HK-2 (cell line): ENCODE data around the gene INPP4A.

ENCODE experiments used
- DNase-seq: peaks from one replicate; pipeline ENCODE4 v3.0.0-alpha.2; 2018; ENCODE audit not compliant: unreplicated experiment

The INPP4A gene

DNA sequence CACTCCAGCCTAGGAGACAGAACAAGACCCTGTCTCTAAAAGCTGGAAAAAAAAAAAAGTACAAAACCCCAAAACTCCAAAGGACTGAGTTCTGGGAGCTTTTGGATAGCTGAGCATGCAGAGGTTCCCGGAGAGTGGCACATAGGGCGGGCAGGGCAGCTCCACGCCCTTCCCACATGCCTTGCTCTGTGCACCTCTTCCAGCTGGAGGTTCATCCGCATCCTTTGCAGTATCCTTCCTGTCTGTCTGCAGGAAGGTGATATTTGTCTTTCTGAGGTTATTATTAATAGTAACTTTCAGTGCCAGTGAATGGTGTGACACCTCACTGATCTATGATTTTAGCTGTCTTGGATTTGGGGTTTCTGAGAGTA, 70.2 kb downstream of the INPP4A start:
- no peak for DNase-seq

- no peak for DNase-seq
These were observed 70.8 kb downstream of the INPP4A start for GRCh38 chr2:98515250-98515991.

DNA sequence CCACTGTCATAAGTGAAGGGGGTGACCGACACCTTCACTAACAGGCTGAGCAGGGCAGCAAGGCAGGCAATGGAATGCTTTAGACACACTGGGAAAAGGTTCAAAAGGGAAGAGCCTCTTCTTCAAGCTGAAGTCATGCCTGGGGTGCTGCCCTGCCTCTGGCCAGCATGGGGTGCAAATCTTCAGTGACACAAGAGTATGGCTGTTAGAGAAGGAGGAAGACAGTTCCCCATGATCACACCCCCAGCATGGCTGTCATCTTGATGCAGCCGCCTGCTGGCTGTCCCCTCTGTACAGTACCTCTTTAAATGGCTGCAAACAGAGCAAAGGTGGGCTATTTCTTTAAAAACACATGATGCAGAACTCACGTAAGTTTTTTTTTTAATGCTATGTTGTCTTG, 71.9 kb downstream of the INPP4A start:
- DNase-seq = no peak

- no peak for DNase-seq
These were observed 73.0 kb downstream of the INPP4A start for GRCh38 chr2:98517636-98518035.

GRCh38 chr2:98518101-98518500, 73.4 kb downstream of the INPP4A start:
- DNase-seq = no peak

- no peak for DNase-seq
These were observed 74.5 kb downstream of the INPP4A start for GRCh38 chr2:98519156-98519555.

DNA sequence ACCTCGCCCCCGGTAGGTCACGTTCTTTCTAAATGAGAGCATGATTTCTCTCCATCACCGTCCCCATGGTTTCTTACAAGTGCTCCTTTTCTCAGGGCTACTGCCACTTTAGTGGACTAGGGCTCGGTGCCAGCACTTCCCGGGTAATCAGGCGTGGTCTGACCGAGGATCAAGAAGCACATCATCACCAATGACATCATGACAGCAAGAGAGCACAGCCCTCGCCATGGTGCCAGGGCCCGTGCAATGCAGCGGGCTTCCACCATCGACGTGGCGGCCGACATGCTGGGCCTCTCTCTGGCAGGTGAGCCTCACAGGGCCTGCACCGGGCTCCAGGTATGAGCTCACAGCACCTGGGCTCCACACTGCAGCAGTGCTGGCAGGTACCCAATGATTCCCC, 75.2 kb downstream of the INPP4A start:
- DNase-seq = no peak

DNA sequence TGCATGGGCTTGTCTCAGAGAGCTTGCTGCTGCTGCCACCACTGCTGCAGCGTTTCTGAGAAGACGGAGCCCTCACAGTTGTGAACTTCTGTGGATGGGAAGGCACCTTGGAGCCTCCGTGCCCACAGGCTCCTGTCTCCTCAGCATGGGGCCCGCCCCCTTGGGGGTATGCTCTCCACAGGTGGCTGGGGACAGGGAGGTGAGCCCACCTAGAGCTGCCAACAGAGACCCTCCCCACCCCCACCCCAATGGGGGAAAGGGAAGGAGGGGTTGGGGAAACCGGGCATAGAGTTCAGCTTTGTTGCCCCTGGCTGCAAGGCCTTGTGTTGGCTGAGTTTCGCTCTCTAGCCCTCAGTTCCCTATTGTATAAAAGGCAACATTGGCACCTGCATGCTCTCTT, 76.1 kb downstream of the INPP4A start:
- no peak for DNase-seq

DNA sequence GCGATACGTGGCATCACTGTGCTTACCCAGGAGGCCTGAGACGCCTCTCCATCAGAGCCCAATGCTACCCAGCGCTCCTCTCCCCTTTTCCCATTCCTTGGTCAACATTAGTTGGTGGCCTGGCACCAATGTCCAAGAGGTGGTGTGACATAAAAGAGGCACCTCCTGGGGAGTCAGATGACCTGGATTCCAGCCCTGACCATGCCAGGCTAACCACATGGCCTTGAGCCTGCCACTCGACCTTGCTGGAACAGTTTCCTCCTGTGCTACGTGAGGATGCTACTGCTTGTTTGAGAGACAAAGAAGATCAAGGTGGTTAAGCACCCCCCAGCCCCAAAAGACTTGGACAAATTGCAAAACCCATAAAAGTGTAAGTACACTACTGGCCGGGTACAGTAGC, 76.6 kb downstream of the INPP4A start:
- no peak for DNase-seq

DNA sequence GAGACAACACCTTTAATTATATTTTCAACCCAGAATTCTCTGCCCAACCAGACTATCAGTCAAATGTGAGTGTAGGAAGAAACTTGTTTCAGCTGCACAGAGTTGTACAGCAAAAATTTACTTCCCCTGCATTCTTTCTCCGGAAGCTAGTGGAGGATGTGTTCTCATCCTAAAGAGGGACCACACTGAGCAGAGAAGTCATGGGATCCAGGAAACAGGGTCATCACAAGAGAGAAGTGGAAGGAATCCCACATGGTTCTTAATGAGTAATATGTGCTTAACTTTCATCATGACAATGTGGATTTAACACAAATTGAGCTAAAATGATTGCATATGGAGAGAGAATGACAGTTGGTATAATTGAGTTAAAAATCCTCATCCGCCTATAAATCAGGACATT, 78.2 kb downstream of the INPP4A start:
- DNase-seq = no peak

- DNase-seq = no peak
These were observed 79.5 kb downstream of the INPP4A start for GRCh38 chr2:98524168-98524567.

- DNase-seq = no peak
These were observed 83.7 kb downstream of the INPP4A start for GRCh38 chr2:98528349-98528748.

- DNase-seq = no peak
These were observed 85.5 kb downstream of the INPP4A start for GRCh38 chr2:98530114-98530513.

- DNase-seq = no peak
These were observed 88.1 kb downstream of the INPP4A start for GRCh38 chr2:98532756-98533155.

DNA sequence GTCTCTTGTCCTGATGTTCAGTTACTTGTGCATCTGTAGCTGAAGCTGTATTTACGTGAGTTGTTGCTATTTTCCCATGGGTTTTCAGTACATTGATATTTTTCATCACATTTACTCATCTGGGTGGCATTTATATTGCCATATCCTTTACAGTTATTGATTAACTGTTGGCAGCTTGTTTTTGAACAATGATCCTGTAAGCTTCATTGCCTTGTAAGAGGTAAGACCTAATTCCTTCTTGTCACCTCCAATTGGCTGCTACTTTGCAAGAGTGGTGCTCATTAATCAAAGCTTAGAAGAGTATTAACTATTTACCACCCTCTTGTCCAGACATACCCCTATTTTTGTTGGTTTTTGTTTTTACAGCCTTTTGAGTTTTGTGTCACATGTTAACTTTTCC, 88.9 kb downstream of the INPP4A start:
- no peak for DNase-seq

- DNase-seq = no peak
These were observed 90.1 kb downstream of the INPP4A start for GRCh38 chr2:98534761-98535160.

- DNase-seq = no peak
These were observed 91.5 kb downstream of the INPP4A start for GRCh38 chr2:98535971-98536677.

DNA sequence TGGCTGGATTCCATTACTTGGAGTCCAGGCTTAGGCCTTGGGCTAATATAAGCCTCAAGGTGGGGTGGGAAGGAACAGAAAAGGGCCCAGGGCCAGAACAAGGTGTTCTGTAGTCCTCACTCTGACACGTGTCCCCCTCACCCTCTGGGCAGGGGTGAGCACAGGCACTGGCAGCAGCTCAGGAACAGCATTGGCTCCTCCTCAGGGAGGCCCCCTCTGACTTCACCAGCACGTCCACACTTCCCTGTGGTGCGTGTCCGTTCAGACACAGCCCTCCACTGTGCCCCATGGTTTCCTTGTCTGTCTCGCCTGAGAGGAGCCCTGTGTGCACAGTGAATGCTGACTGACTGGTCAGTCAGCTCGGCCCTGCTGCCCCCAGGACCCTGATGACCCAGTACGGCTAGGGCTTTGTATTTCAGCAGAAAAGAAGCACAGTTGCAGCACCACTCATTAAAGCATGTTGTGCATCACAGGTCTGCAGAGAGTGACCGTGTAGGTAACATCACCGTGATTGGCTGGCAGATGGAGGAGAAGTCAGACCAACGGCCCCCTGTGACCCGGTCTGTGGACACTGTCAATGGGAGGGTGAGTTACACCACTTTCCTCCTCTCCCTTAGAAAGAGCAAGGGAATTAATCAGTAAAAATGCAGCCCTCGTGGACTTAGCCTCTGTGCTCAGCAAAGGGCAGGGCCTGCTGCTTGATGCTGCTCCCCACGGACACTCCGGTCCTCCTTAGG, 92.9 kb downstream of the INPP4A start:
- no peak for DNase-seq

GRCh38 chr2:98538280-98539041, 93.8 kb downstream of the INPP4A start:
- DNase-seq = no peak

- no peak for DNase-seq
These were observed 94.5 kb downstream of the INPP4A start for GRCh38 chr2:98539056-98539735.

DNA sequence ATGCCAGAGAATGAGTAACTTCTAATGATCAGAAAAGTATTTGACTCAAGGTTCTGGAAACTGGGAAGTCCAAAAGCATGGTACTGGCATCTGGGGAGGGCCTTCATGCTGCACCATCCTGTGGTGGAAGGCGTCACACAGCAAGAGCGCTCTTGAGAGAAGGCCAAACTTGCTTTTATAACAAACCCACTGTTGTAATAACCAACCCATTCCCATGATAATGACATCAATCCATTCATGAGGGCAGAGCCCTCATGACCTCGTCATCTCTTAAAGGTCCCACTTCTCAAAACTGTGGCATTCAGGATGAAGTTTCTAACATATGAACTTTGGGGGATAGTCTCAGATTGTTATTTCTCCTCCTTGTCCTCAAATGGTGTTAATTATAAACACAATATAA, 95.9 kb downstream of the INPP4A start:
- DNase-seq = no peak

GRCh38 chr2:98541489-98541888, 96.8 kb downstream of the INPP4A start:
- DNase-seq = no peak
